GM23338 (cell line): Measurements from ENCODE around the gene HIBADH. TPM values are rescaled to one million over a fixed set of nuclear protein-coding genes. Genes with fewer than 3 reads are reported as not detected.

Experiments used
- ATAC-seq: fragments of 200-7000 bp; cut with Tn5 transposase; 3 replicates; pipeline ENCODE4 v1.9.1; 2020
- DNase-seq: peaks from one replicate; pipeline ENCODE4 v3.0.0-alpha.2; 2015; ENCODE audit warnings: low spot score
- H2AFZ ChIP-seq: fragments of 200-600 bp; sonication (generic); 2 replicates; pipeline ENCODE4 v1.8.0; 2016; ENCODE audit warnings: antibody characterized with exemption, mild to moderate bottlenecking, moderate library complexity
- H3F3A ChIP-seq: fragments of 200-600 bp; sonication (generic); replicated peaks from 2 replicates; pipeline ENCODE4 v1.8.0; 2017; ENCODE audit warnings: antibody characterized with exemption, mixed run types, low read depth
- H3K27ac ChIP-seq: fragments of 200-600 bp; sonication (generic); 2 replicates; pipeline ENCODE4 v1.6.1; 2016; ENCODE audit warnings: low read depth
- H3K27me3 ChIP-seq: fragments of 200-600 bp; sonication (generic); 2 replicates; pipeline ENCODE4 v1.8.0; 2016; ENCODE audit warnings: mild to moderate bottlenecking, mixed run types, moderate library complexity; ENCODE audit not compliant: insufficient read depth
- H3K36me3 ChIP-seq: fragments of 200-600 bp; sonication (generic); 2 replicates; pipeline ENCODE4 v1.8.0; 2016; ENCODE audit warnings: mild to moderate bottlenecking; ENCODE audit not compliant: insufficient read depth
- H3K4me1 ChIP-seq: fragments of 200-600 bp; sonication (generic); 2 replicates; pipeline ENCODE4 v1.8.0; 2016; ENCODE audit warnings: mild to moderate bottlenecking, moderate library complexity; ENCODE audit not compliant: insufficient read depth
- H3K4me2 ChIP-seq: fragments of 200-600 bp; sonication (generic); 2 replicates; pipeline ENCODE4 v1.7.1; 2017; ENCODE audit warnings: mixed run types
- H3K4me3 ChIP-seq: fragments of 200-600 bp; sonication (generic); 2 replicates; pipeline ENCODE4 v1.6.1; 2016; ENCODE audit warnings: mixed run types
- H3K79me2 ChIP-seq: fragments of 200-600 bp; sonication (generic); replicated peaks from 2 replicates; pipeline ENCODE4 v1.8.0; 2017; ENCODE audit warnings: mild to moderate bottlenecking; ENCODE audit not compliant: insufficient read depth
- H3K9me2 ChIP-seq: fragments of 200-600 bp; sonication (generic); 2 replicates; pipeline ENCODE4 v1.8.0; 2017; ENCODE audit not compliant: insufficient read depth
- H4K20me1 ChIP-seq: fragments of 200-600 bp; sonication (generic); replicated peaks from 2 replicates; pipeline ENCODE4 v1.8.0; 2017; ENCODE audit warnings: mild to moderate bottlenecking; ENCODE audit not compliant: insufficient read depth
- H3K27ac Mint-ChIP-seq: 2 replicates; pipeline ENCODE4 v1.8.0; 2020; ENCODE audit warnings: inconsistent platforms, mild to moderate bottlenecking, moderate library complexity, mixed read lengths
- H3K27me3 Mint-ChIP-seq: 3 replicates; pipeline ENCODE4 v1.8.0; 2022; ENCODE audit warnings: low read depth, mild to moderate bottlenecking, moderate library complexity, mixed read lengths, inconsistent platforms; ENCODE audit not compliant: insufficient read depth, poor library complexity
- H3K36me3 Mint-ChIP-seq: 3 replicates; pipeline ENCODE4 v1.8.0; 2021; ENCODE audit warnings: low read depth, mild to moderate bottlenecking, inconsistent platforms, moderate library complexity, mixed read lengths
- H3K4me1 Mint-ChIP-seq: 3 replicates; pipeline ENCODE4 v1.8.0; 2020; ENCODE audit warnings: mild to moderate bottlenecking, inconsistent platforms, mixed read lengths
- H3K4me3 Mint-ChIP-seq: 3 replicates; pipeline ENCODE4 v1.8.0; 2021; ENCODE audit warnings: moderate library complexity, mild to moderate bottlenecking, inconsistent platforms, mixed read lengths
- H3K9me3 Mint-ChIP-seq: 3 replicates; pipeline ENCODE4 v1.8.0; 2020; ENCODE audit warnings: moderate library complexity, mild to moderate bottlenecking, inconsistent platforms, mixed read lengths
- CREB1 ChIP-seq: fragments of 250-450 bp; sonication (Bioruptor Pico); IDR thresholded peaks from 2 replicates; pipeline ENCODE4 v1.5.0; 2020; ENCODE audit warnings: low read depth, mild to moderate bottlenecking, moderate library complexity
- EZH2 ChIP-seq: fragments of 200-600 bp; sonication (generic); IDR thresholded peaks from one replicate; pipeline ENCODE4 v1.8.0; 2017; ENCODE audit warnings: antibody characterized with exemption, mild to moderate bottlenecking, low read depth; ENCODE audit not compliant: unreplicated experiment
- EZH2phosphoT487 ChIP-seq: fragments of 200-600 bp; sonication (generic); IDR thresholded peaks from one replicate; pipeline ENCODE4 v1.8.1; 2018; ENCODE audit warnings: antibody characterized with exemption; ENCODE audit not compliant: unreplicated experiment
- JUNB ChIP-seq: IDR thresholded peaks from one replicate; pipeline ENCODE4 v1.6.1; 2016; ENCODE audit warnings: antibody characterized with exemption; ENCODE audit not compliant: unreplicated experiment
- NANOG ChIP-seq: IDR thresholded peaks from 2 replicates; pipeline ENCODE4 v1.6.1; 2016; ENCODE audit warnings: antibody characterized with exemption, borderline replicate concordance
- STAT1 ChIP-seq: IDR thresholded peaks from one replicate; pipeline ENCODE4 v1.6.1; 2016; ENCODE audit warnings: antibody characterized with exemption; ENCODE audit not compliant: unreplicated experiment
- ZNF331 ChIP-seq: fragments of 250-450 bp; sonication (Bioruptor Pico); IDR thresholded peaks from 2 replicates; pipeline ENCODE4 v1.5.0; 2020; ENCODE audit warnings: low read depth, mild to moderate bottlenecking, moderate library complexity
- polyA plus RNA-seq: library from polyadenylated mRNA; unstranded; fragments of >200 nt; fragmentation: Nextera tagmentation; extraction: Ambion mirVana; gene quantifications from 2 replicates; pipeline ENCODE4 v1.2.1, GENCODE V29; 2016
- total RNA-seq: library from RNA; depleted of rRNA; stranded (reverse); fragments of >200 nt; shearing (Covaris generic); gene quantifications from 2 replicates; pipeline ENCODE4 v1.2.3, GENCODE V29; 2014
- TF ChIP-seq, protein P1 (sequence below): IDR thresholded peaks from 2 replicates; pipeline ENCODE4 v1.6.1; 2016; ENCODE audit warnings: antibody characterized with exemption
- TF ChIP-seq, protein P2 (sequence below), 2 experiments: fragments of 200-600 bp in 1 of 2; sonication (generic) in 1 of 2; conservative IDR thresholded peaks; 2 replicates each; pipeline versions ENCODE4 v1.5.1 to v1.6.1; 2016 to 2017; ENCODE audit warnings: antibody characterized with exemption in 2 of 2, low read depth in 2 of 2, mild to moderate bottlenecking in 2 of 2, moderate library complexity in 1 of 2
- TF ChIP-seq, protein P3 (sequence below): IDR thresholded peaks from one replicate; pipeline ENCODE4 v1.6.1; 2018; ENCODE audit warnings: antibody characterized with exemption; ENCODE audit not compliant: unreplicated experiment

HIBADH gene
- total and polyA plus RNA-seq, 2 experiments from 2014 or later, result 31.3 to 57.0 TPM

DNA sequence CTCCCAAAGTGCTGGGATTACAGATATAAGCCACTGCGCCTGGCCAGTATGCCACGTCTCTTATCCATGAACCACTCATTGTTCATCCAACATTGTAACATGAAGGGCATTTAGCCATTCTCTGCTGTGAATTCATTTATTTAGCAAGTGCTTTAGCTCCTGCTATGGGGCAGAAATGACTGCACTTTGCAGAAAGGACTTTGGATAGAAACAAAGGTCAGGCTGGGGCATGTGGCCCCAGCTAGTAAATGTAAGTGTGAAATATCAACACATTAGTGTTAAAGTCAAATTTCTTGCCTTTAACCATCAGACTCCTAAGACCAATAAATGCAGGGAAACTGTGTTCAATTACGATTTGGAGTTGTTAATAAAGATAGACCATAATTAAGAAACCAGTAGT lies 49.5 kb upstream of the HIBADH start:
- DNase-seq, result no peak
- Histone ChIP-seq H3K79me2 (no peaks in the 10 kb centered on the region), H3K4me3 (no peak overlapping the region), H3F3A (no peaks in the 10 kb centered on the region), H3K4me2 (no peak overlapping the region), H3K27me3 (no peaks in the 10 kb centered on the region), H3K27ac (no peak overlapping the region), H2AFZ (no peak overlapping the region), H3K9me2 (no peaks in the 10 kb centered on the region), H4K20me1 (no peaks in the 10 kb centered on the region; the same call in 1 of the 2 replicates), H3K4me1 (no peaks in the 10 kb centered on the region), H3K36me3 (no peaks in the 10 kb centered on the region; the same call in 1 of the 2 replicates)
- no peak for ATAC-seq
- Mint-ChIP-seq H3K27ac (no peak overlapping the region), H3K4me3 (no peak overlapping the region), H3K9me3 (no peaks in the 10 kb centered on the region), H3K36me3 (no peaks in the 10 kb centered on the region), H3K27me3 (no peaks in the 10 kb centered on the region), H3K4me1 (no peaks in the 10 kb centered on the region)
- TF ChIP-seq EZH2phosphoT487, result no peak
- TF ChIP-seq CREB1 (CRISPR knock-in tag), result no peak
- no peak for TF ChIP-seq EZH2
- TF ChIP-seq, protein P1, sequence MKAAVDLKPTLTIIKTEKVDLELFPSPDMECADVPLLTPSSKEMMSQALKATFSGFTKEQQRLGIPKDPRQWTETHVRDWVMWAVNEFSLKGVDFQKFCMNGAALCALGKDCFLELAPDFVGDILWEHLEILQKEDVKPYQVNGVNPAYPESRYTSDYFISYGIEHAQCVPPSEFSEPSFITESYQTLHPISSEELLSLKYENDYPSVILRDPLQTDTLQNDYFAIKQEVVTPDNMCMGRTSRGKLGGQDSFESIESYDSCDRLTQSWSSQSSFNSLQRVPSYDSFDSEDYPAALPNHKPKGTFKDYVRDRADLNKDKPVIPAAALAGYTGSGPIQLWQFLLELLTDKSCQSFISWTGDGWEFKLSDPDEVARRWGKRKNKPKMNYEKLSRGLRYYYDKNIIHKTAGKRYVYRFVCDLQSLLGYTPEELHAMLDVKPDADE, result no peak
- TF ChIP-seq NANOG, result no peak
- no peak for TF ChIP-seq JUNB
- TF ChIP-seq STAT1, result no peak
- TF ChIP-seq, protein P2, sequence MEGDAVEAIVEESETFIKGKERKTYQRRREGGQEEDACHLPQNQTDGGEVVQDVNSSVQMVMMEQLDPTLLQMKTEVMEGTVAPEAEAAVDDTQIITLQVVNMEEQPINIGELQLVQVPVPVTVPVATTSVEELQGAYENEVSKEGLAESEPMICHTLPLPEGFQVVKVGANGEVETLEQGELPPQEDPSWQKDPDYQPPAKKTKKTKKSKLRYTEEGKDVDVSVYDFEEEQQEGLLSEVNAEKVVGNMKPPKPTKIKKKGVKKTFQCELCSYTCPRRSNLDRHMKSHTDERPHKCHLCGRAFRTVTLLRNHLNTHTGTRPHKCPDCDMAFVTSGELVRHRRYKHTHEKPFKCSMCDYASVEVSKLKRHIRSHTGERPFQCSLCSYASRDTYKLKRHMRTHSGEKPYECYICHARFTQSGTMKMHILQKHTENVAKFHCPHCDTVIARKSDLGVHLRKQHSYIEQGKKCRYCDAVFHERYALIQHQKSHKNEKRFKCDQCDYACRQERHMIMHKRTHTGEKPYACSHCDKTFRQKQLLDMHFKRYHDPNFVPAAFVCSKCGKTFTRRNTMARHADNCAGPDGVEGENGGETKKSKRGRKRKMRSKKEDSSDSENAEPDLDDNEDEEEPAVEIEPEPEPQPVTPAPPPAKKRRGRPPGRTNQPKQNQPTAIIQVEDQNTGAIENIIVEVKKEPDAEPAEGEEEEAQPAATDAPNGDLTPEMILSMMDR (conservative IDR thresholded peaks at IDR 0.05; ENCODE audit: low read depth in 2 of 2), result no peak
- TF ChIP-seq ZNF331 (CRISPR knock-in tag), result no peak
- TF ChIP-seq, protein P3, sequence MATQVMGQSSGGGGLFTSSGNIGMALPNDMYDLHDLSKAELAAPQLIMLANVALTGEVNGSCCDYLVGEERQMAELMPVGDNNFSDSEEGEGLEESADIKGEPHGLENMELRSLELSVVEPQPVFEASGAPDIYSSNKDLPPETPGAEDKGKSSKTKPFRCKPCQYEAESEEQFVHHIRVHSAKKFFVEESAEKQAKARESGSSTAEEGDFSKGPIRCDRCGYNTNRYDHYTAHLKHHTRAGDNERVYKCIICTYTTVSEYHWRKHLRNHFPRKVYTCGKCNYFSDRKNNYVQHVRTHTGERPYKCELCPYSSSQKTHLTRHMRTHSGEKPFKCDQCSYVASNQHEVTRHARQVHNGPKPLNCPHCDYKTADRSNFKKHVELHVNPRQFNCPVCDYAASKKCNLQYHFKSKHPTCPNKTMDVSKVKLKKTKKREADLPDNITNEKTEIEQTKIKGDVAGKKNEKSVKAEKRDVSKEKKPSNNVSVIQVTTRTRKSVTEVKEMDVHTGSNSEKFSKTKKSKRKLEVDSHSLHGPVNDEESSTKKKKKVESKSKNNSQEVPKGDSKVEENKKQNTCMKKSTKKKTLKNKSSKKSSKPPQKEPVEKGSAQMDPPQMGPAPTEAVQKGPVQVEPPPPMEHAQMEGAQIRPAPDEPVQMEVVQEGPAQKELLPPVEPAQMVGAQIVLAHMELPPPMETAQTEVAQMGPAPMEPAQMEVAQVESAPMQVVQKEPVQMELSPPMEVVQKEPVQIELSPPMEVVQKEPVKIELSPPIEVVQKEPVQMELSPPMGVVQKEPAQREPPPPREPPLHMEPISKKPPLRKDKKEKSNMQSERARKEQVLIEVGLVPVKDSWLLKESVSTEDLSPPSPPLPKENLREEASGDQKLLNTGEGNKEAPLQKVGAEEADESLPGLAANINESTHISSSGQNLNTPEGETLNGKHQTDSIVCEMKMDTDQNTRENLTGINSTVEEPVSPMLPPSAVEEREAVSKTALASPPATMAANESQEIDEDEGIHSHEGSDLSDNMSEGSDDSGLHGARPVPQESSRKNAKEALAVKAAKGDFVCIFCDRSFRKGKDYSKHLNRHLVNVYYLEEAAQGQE, result no peak
